Left ventricle myocardium inferior (tissue), 1 donor: ENCODE data around the gene HECTD4. TPM values are rescaled to one million over a fixed set of nuclear protein-coding genes. Genes with fewer than 3 reads are reported as not detected.

Source experiments
- DNase-seq: peaks from one replicate; pipeline ENCODE4 v3.0.0-alpha.2; 2020
- H3K27ac ChIP-seq: fragments of 200-600 bp; replicated peaks from 2 replicates; pipeline ENCODE4 v1.8.0; 2021
- H3K27me3 ChIP-seq: fragments of 200-600 bp; 2 replicates; pipeline ENCODE4 v1.8.0; 2021; ENCODE audit warnings: low read depth
- H3K36me3 ChIP-seq: fragments of 200-600 bp; 2 replicates; pipeline ENCODE4 v1.8.0; 2021
- H3K4me1 ChIP-seq: fragments of 200-600 bp; 2 replicates; pipeline ENCODE4 v1.8.0; 2021
- H3K4me3 ChIP-seq: fragments of 200-600 bp; 2 replicates; pipeline ENCODE4 v1.8.0; 2021; ENCODE audit warnings: mild to moderate bottlenecking, moderate library complexity
- H3K9me3 ChIP-seq: fragments of 200-600 bp; replicated peaks from 2 replicates; pipeline ENCODE4 v1.8.0; 2021
- intact Hi-C: fragments of 100-400 bp; cut with micrococcal nuclease; formaldehyde crosslinking; loops from one replicate; pipeline ENCODE4 v1.11.0; 2022
- total RNA-seq: library from RNA; stranded (reverse); fragmentation: NEBNext Ultra II Directional; extraction: Animal tissue kit (Norgen Biotek cat#: 25700); gene quantifications from one replicate; pipeline ENCODE4 v1.2.1, GENCODE V29; 2021
- TF ChIP-seq, protein P1 (sequence below): fragments of 200-600 bp; IDR thresholded peaks from 2 replicates; pipeline ENCODE4 v1.8.0; 2021; ENCODE audit warnings: antibody characterized with exemption, mild to moderate bottlenecking, borderline replicate concordance
- donor health status: DM: no; HTN: yes; CAD: no; lungs with severe emphysema.

Gene HECTD4
- total RNA-seq, 1 donor from 2014 or later = 23.4 TPM

DNA sequence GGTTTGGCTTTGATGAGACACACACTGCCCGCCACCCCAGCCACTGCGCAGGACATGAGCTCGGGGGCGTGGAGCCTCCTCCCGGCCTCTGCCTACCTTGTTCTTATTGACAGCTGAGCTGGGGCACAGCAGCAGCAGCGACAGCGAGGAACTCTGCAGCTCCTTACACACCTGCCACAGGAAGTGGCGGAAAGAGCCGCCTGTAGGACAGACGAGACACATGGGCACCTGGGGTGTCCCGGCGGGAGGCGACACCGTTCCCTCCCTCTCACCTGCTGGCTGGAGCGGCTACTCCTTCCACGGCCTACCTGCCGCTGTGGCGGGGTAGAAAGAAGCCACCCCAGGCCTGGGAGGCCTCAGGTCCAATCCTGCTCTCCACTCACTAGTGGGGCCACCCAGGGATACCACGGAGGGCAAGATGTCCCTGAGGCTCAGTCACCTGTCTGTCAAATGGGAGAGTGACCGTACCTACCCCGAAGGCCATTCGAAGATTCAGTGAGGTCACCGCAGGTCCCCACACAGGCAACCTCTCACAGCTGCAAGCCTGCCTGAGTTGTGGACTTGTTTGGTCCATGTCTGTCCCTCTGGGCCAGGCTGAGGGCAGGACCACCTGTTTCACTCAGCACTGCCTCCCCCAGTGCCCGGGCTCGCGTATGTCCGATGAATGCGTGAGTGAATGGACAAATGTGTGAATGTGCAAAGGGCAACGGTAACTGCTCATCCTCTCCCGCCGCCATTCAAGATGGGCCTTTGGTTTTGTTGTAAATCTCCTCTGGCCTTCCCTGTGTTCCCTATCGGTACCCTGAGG is 214.3 kb downstream of the HECTD4 start:
- intact Hi-C loops = no loop called here
- Histone ChIP-seq H3K9me3 (no peaks in the 10 kb centered on the region), H3K4me3 (no peak overlapping the region), H3K4me1 (peaks cover 11% of the 10 kb centered on the region), H3K36me3 (peaks cover 60% of the 10 kb centered on the region), H3K27ac (no peak overlapping the region), H3K27me3 (no peaks in the 10 kb centered on the region)
- TF ChIP-seq, protein P1, sequence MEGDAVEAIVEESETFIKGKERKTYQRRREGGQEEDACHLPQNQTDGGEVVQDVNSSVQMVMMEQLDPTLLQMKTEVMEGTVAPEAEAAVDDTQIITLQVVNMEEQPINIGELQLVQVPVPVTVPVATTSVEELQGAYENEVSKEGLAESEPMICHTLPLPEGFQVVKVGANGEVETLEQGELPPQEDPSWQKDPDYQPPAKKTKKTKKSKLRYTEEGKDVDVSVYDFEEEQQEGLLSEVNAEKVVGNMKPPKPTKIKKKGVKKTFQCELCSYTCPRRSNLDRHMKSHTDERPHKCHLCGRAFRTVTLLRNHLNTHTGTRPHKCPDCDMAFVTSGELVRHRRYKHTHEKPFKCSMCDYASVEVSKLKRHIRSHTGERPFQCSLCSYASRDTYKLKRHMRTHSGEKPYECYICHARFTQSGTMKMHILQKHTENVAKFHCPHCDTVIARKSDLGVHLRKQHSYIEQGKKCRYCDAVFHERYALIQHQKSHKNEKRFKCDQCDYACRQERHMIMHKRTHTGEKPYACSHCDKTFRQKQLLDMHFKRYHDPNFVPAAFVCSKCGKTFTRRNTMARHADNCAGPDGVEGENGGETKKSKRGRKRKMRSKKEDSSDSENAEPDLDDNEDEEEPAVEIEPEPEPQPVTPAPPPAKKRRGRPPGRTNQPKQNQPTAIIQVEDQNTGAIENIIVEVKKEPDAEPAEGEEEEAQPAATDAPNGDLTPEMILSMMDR = no peak
- no peak for DNase-seq

DNA sequence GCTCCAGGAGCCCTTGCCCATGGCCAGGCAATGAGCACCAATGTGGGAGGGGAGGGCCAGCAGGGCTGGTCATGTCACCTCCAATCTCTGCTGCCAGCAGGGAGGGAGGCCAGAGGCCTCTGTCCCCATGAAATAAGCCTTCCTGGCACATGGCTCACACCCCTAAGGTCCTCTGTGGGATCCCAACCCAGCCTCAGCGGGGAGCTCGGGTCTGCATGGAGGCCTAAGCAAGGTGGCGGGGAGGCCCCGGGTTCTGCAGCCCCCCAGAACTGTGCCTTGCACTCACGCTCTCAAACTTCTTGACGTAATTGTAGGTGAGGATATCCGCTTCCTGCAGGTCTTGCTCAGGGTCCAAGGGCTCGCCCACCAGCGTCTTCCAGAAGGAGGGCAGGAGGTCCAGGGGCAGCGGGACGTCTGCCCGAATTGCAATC is 215.2 kb downstream of the HECTD4 start:
- no peak overlapping the region for H3K27ac ChIP-seq
- no peaks in the 10 kb centered on the region for H3K9me3 ChIP-seq
- peaks cover 60% of the 10 kb centered on the region for H3K36me3 ChIP-seq
- H3K27me3 ChIP-seq = no peaks in the 10 kb centered on the region
- intact Hi-C loops = no loop called here
- peaks cover 11% of the 10 kb centered on the region for H3K4me1 ChIP-seq
- H3K4me3 ChIP-seq = no peak overlapping the region
- TF ChIP-seq, protein P1 = no peak
- DNase-seq = no peak

DNA sequence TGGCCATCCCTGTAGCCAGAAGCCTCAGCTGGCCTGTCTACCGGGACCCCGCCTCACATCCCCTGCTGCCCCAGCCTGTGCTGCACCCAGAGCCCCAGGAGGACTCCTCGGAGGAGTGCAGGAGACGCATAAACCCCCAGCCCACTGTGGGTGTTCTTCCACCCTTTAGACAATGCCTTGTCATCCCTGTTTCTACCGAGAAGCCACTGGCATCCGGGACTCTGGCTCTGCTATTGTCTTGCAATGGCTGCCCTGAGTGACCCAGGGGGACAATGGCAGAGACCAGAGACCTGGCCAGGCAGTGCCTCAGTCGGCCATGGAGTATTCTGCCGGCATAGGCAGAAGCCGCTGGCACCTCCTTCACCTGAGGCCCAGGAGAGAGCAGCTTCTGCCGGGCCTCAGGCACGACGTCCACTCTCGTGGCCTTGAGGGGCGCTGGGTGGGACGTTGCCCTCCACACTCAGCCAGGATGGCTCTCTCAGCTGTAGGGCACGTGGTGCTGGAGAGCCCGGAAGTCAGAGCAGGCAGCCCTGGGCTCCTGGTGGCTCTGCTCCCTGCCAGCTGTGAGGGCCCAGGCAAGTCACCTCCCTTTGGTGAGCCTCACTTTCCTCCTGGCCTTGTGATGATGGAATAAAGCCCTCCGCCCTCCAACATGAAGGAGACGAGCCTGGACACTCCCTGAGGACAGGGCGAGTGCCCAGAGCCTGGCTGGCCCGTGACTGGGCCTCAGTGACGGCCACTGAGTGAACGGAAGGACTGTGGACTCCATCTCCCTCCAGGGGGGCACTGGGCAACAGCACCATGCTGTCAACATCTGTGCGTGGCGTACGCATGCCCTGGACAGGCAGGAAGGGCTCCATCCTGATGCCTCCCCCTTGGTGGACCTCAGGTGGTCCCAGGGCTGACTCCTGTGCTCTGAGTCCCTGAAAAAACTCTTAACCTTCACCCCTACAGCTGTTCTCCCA is 215.9 kb downstream of the HECTD4 start:
- TF ChIP-seq, protein P1 = no peak
- intact Hi-C loops = no loop called here
- no peak overlapping the region for H3K27ac ChIP-seq
- no peaks in the 10 kb centered on the region for H3K27me3 ChIP-seq
- no peaks in the 10 kb centered on the region for H3K9me3 ChIP-seq
- H3K36me3 ChIP-seq = peaks cover 60% of the 10 kb centered on the region
- peaks cover 11% of the 10 kb centered on the region for H3K4me1 ChIP-seq
- DNase-seq = no peak
- H3K4me3 ChIP-seq = no peak overlapping the region

DNA sequence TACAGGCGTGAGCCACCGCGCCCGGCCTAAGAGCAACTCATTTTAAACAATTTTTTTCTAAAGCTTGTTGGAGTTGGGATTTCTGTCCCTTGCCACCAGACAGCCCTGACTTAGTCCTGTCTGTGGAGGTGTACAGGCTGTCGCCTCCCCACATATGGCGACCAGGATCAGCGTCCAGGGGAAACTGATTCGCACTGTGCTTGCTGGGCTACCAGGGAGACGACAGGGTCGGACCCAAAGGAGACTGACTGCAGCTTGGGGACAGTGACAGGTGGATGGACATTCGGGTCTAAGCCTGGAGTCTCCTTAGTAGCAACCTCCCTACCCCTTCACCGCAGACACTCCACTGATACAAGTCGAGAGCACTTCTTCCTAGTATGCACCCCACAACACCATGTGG is 216.6 kb downstream of the HECTD4 start:
- peaks cover 7% of the 10 kb centered on the region for H3K4me1 ChIP-seq
- H3K27ac ChIP-seq = no peak overlapping the region
- DNase-seq = no peak
- no peaks in the 10 kb centered on the region for H3K27me3 ChIP-seq
- intact Hi-C loops = no loop called here
- no peaks in the 10 kb centered on the region for H3K9me3 ChIP-seq
- H3K36me3 ChIP-seq = peaks cover 60% of the 10 kb centered on the region
- TF ChIP-seq, protein P1 = no peak
- H3K4me3 ChIP-seq = no peak overlapping the region

DNA sequence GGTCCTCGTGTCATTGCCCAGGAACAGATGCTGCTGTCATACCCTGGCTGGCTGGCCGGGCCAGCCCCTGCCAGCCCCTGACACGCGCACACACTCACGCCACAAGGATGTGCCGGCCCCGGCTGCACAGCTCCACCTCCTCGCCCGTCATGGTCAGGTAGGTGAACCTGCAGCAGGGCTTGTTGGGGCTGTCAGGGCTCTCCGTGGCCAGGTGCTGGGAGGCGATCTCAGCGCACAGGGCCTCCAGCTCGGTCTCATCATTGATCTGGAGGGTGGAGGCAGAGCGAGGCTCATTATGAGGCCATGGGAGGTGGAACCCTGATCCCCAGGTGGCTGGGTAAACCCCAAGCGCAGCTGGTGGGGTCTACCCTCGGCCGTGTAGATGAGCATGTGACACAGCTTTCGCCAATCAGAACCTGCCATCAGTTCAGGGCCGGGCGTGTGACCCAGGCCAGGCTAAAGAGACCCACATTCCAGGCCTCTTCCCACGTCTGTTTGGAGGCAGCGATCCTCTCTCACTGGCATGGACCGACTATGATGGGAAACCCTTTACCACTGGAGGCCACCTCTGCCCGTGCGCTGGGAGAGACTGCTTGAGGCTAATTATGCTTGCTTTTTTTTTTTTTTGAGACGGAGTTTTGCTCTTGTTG is 218.1 kb downstream of the HECTD4 start:
- peaks cover 1% of the 10 kb centered on the region for H3K9me3 ChIP-seq
- TF ChIP-seq, protein P1 = no peak
- no peak overlapping the region for H3K4me3 ChIP-seq
- H3K27ac ChIP-seq = no peak overlapping the region
- H3K4me1 ChIP-seq = no peaks in the 10 kb centered on the region
- intact Hi-C loops = no loop called here
- no peaks in the 10 kb centered on the region for H3K27me3 ChIP-seq
- DNase-seq = no peak
- peaks cover 62% of the 10 kb centered on the region for H3K36me3 ChIP-seq
